ENCODE data around the gene MRPS27. TPM values are rescaled to one million over a fixed set of nuclear protein-coding genes. Genes with fewer than 3 reads are reported as not detected.
A peak's percentile ranks its signal among the peaks of the same experiment; 100 is the strongest.

Gene MRPS27
- total RNA-seq, 1 donor from 2014 or later = 54.7 TPM

- peaks cover 2% of the 10 kb centered on the region for H3K27me3 Mint-ChIP-seq
- peaks cover 2% of the 10 kb centered on the region for H3K36me3 Mint-ChIP-seq (ENCODE audit: insufficient read depth)
- H3K27ac Mint-ChIP-seq = no peak overlapping the region
- no peak for TF ChIP-seq CTCF (IDR thresholded peaks at IDR 0.05; ENCODE audit: unreplicated experiment)
- H3K4me1 Mint-ChIP-seq (ENCODE audit: low read depth) = peaks cover 27% of the 10 kb centered on the region
- DNase-seq (ENCODE audit: low spot score, unreplicated experiment) = no peak
- no peak overlapping the region for H3K4me3 Mint-ChIP-seq (ENCODE audit: low read depth)
- no peaks in the 10 kb centered on the region for H3K9me3 Mint-ChIP-seq (ENCODE audit: low read depth)
Measured at GRCh38 chr5:72245951-72246532, 74.0 kb downstream of the MRPS27 start.

GRCh38 chr5:72245546-72245945, 74.5 kb downstream of the MRPS27 start:
- Mint-ChIP-seq H3K27ac (no peak overlapping the region), H3K9me3 (ENCODE audit: low read depth) (no peaks in the 10 kb centered on the region), H3K4me1 (ENCODE audit: low read depth) (peaks cover 29% of the 10 kb centered on the region), H3K4me3 (ENCODE audit: low read depth) (no peak overlapping the region), H3K27me3 (peaks cover 2% of the 10 kb centered on the region), H3K36me3 (ENCODE audit: insufficient read depth) (peaks cover 2% of the 10 kb centered on the region)
- no peak for DNase-seq (ENCODE audit: low spot score, unreplicated experiment)
- no peak for TF ChIP-seq CTCF (IDR thresholded peaks at IDR 0.05; ENCODE audit: unreplicated experiment)

DNA sequence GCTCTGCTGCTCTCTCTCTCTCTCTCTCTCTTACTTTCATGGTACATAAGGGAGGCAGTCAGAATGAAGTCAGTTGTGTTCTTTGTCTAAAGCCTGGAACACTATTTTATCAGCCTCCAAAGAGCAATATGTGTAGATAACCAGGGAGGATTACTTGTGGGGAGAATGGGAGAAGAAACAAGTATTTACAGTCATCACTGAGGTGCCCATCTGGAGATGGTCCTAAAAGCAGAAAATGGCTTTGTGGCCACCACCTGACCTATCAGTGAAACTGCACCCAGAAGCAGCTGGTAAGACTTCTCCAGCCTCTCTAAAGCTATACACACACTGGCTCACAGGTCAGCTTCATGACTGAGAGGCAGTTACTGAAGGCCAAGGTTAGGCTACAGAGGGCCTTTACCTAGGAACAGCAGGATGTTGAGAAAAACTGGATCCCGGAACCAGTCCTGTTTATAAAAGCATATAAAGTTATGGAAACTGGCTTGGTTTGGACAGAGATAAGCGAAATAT, 75.1 kb downstream of the MRPS27 start:
- peak; percentile 47 for TF ChIP-seq CTCF (IDR thresholded peaks at IDR 0.05; ENCODE audit: unreplicated experiment)
- Mint-ChIP-seq H3K4me1 (ENCODE audit: low read depth) (peaks cover 31% of the 10 kb centered on the region), H3K4me3 (ENCODE audit: low read depth) (no peak overlapping the region), H3K27me3 (peaks cover 2% of the 10 kb centered on the region), H3K9me3 (ENCODE audit: low read depth) (no peaks in the 10 kb centered on the region), H3K27ac (peak overlapping the region; percentile 0), H3K36me3 (ENCODE audit: insufficient read depth) (no peaks in the 10 kb centered on the region)
- no peak for DNase-seq (ENCODE audit: low spot score, unreplicated experiment)

DNA sequence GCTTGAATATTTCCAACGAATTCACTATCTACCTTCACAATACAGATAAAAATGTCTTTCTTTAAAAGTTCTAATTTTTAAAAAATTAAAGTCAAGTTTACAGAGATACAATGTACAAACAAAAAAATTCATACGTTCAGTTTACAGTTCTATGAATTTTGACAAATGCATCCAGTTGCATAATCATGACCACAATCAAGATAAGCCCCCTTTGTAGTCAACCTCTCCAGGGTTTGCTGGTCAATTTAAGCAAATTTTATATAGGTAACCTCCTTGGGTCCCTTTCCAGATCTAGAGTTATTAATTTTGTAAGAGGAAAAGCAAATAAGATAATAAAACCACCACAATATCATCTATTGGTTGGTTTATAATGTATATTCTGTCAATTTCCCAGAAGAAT, 76.3 kb downstream of the MRPS27 start:
- H3K27ac Mint-ChIP-seq = no peak overlapping the region
- H3K9me3 Mint-ChIP-seq (ENCODE audit: low read depth) = no peaks in the 10 kb centered on the region
- no peak for TF ChIP-seq CTCF (IDR thresholded peaks at IDR 0.05; ENCODE audit: unreplicated experiment)
- no peak for DNase-seq (ENCODE audit: low spot score, unreplicated experiment)
- no peaks in the 10 kb centered on the region for H3K36me3 Mint-ChIP-seq (ENCODE audit: insufficient read depth)
- H3K27me3 Mint-ChIP-seq = peaks cover 8% of the 10 kb centered on the region
- H3K4me1 Mint-ChIP-seq (ENCODE audit: low read depth) = peaks cover 31% of the 10 kb centered on the region
- H3K4me3 Mint-ChIP-seq (ENCODE audit: low read depth) = no peak overlapping the region

DNA sequence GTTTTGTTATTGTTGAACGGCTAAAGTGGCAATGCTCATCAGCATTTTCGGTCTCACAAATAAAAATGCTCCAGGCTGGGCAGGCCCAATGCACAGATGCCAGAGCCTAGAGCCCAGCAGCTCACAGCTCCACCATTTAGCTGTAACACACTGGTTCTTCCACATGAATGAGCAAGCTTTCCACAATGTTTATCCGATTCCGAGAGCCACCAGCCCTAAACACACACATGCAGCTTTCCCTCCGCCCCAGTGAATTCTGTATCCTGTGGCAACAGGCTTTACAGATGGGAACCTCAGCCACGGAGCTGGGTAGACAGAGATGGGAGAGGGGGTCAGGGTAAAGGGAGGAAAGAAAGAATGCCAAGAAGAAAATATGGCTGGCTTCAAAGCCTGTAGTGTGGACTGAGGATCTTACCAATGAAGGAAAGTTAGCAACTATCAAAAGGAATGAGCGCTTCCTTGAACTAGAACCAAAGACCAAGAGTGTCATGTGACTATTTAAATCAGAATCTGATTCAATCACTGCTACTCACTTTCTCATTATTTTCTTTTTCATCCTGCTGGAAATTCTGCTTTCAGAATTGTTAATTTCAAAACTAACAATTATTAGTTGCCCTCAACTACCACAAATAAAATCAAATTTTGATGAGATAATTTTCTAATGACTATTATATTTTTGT, 77.1 kb downstream of the MRPS27 start:
- no peaks in the 10 kb centered on the region for H3K36me3 Mint-ChIP-seq (ENCODE audit: insufficient read depth)
- peaks cover 31% of the 10 kb centered on the region for H3K4me1 Mint-ChIP-seq (ENCODE audit: low read depth)
- TF ChIP-seq CTCF (IDR thresholded peaks at IDR 0.05; ENCODE audit: unreplicated experiment) = no peak
- no peak for DNase-seq (ENCODE audit: low spot score, unreplicated experiment)
- no peak overlapping the region for H3K4me3 Mint-ChIP-seq (ENCODE audit: low read depth)
- no peaks in the 10 kb centered on the region for H3K9me3 Mint-ChIP-seq (ENCODE audit: low read depth)
- H3K27ac Mint-ChIP-seq = peak overlapping the region; percentile 50
- peaks cover 10% of the 10 kb centered on the region for H3K27me3 Mint-ChIP-seq

Data from progenitor cell of endocrine pancreas (in vitro differentiated cells).